Measurements from ENCODE around the gene CSMD2.

Gene CSMD2

DNA sequence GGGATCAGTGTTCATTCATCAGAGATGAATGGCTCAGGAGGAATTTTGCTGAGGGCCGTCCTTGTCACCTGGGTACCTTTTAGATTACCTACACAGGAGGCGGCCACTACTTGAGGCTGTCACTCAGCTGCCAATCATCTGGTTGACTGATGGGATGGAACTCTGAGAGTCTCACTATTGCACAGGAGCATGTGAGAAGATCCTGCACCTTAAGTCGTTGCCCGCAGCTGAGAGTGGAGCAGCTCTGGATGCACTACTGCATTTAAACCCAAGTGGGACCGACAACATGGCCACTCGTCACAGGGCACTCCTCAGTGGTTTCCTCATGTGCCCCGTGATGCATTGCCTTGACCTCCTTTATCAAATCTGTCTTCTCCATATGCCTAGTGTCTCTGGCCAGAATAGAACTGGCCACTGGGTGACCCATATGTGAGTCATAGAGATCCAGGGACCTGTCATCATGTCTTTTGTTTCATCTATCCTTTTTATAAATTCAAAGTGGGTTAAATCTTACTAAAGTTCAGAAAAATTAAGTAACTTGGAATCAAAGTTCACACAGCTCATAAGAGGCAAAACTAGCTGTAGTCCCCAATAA, 527.1 kb downstream of the CSMD2 start:
- Histone ChIP-seq H3K4me1 (ENCODE audit: insufficient read depth, insufficient read length) (peaks cover 10% of the 10 kb centered on the region), H3K27me3 (ENCODE audit: insufficient read depth, insufficient read length) (peaks cover 15% of the 10 kb centered on the region), H3K36me3 (ENCODE audit: insufficient read depth, insufficient read length, low read length) (no peaks in the 10 kb centered on the region), H3K9ac (ENCODE audit: insufficient read length, low read depth) (no peak overlapping the region), H3K4me3 (ENCODE audit: insufficient read length, low read depth) (no peak overlapping the region), H3K9me3 (ENCODE audit: insufficient read depth, low read length) (peaks cover 11% of the 10 kb centered on the region; the same call in 1 of the 2 replicates)
- no peak for TF ChIP-seq YY1 (IDR thresholded peaks at IDR 0.05; ENCODE audit: insufficient read depth, insufficient read length)
- no peak for TF ChIP-seq ZNF274 (IDR thresholded peaks at IDR 0.05; ENCODE audit: low read depth, low read length)
- no peak for TF ChIP-seq SUZ12 (IDR thresholded peaks at IDR 0.05; ENCODE audit: extremely low read depth, insufficient read depth, insufficient read length)
- DNase-seq (ENCODE audit: low read depth, low spot score): no peak

DNA sequence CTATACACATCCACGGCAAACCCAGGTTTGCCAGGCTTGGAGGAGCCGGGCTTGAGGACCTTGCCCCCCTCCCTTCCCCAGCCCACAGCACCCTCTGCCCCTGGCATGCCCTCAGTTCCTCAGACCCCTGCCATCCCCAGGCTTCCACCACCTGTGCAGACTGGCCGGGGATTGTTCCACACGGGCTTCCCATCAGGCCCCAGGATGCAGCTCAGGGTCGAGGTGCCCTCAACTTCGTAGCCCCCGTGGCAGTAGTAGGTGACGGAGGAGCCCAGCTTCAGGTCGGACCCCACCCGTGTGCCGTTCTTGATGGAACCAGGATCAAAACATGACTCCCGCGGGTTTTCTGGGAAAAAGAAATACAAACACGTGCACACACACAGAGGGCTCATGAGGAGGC, 528.8 kb downstream of the CSMD2 start:
- Histone ChIP-seq H3K4me3 (ENCODE audit: insufficient read length, low read depth) (no peak overlapping the region), H3K27me3 (ENCODE audit: insufficient read depth, insufficient read length) (peaks cover 15% of the 10 kb centered on the region), H3K36me3 (ENCODE audit: insufficient read depth, insufficient read length, low read length) (no peaks in the 10 kb centered on the region), H3K9ac (ENCODE audit: insufficient read length, low read depth) (no peak overlapping the region), H3K9me3 (ENCODE audit: insufficient read depth, low read length) (peaks cover 11% of the 10 kb centered on the region; the same call in 1 of the 2 replicates), H3K4me1 (ENCODE audit: insufficient read depth, insufficient read length) (peaks cover 10% of the 10 kb centered on the region)
- no peak for TF ChIP-seq ZNF274 (IDR thresholded peaks at IDR 0.05; ENCODE audit: low read depth, low read length)
- no peak for TF ChIP-seq SUZ12 (IDR thresholded peaks at IDR 0.05; ENCODE audit: extremely low read depth, insufficient read depth, insufficient read length)
- no peak for TF ChIP-seq YY1 (IDR thresholded peaks at IDR 0.05; ENCODE audit: insufficient read depth, insufficient read length)
- DNase-seq (ENCODE audit: low read depth, low spot score): no peak

DNA sequence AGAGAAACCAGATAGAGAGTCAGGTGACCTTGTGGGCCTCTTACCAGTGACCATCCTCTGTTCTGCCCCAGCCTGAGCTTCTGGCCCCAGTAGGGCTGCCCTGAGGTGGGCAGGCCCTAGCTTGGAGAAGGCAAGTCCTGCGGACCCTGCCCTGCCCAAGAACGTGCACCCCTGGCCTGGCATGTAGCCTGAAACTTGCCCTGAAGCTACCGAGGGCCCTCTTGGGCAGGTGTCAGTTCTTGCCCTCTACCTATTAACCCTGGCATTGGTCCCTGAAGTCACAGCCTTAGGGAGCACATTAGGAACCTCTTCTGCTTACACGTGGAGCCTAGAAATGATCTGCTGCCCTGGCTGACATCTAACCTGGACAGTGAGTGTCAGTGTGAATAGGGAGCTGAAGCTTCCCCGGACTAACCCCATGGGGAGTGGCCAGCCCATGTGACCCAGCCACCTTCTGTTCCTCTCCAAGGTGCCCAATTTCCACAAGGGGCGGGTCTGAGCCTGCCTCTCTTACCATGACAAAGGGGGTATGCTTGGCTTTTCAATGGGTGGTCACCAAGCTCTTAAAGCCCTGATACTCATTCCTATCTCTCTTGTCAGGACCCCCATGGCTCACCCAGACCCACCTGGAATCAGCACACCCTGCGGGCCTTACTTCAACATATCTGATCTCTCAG, 529.6 kb downstream of the CSMD2 start:
- Histone ChIP-seq H3K4me3 (ENCODE audit: insufficient read length, low read depth) (no peak overlapping the region), H3K9ac (ENCODE audit: insufficient read length, low read depth) (no peak overlapping the region), H3K36me3 (ENCODE audit: insufficient read depth, insufficient read length, low read length) (no peaks in the 10 kb centered on the region), H3K9me3 (ENCODE audit: insufficient read depth, low read length) (peaks cover 11% of the 10 kb centered on the region; the same call in 1 of the 2 replicates), H3K27me3 (ENCODE audit: insufficient read depth, insufficient read length) (peaks cover 15% of the 10 kb centered on the region), H3K4me1 (ENCODE audit: insufficient read depth, insufficient read length) (peaks cover 10% of the 10 kb centered on the region)
- peak; percentile 60 for DNase-seq (ENCODE audit: low read depth, low spot score)
- TF ChIP-seq ZNF274 (IDR thresholded peaks at IDR 0.05; ENCODE audit: low read depth, low read length) (no peak), YY1 (IDR thresholded peaks at IDR 0.05; ENCODE audit: insufficient read depth, insufficient read length) (no peak), SUZ12 (IDR thresholded peaks at IDR 0.05; ENCODE audit: extremely low read depth, insufficient read depth, insufficient read length) (no peak)

DNA sequence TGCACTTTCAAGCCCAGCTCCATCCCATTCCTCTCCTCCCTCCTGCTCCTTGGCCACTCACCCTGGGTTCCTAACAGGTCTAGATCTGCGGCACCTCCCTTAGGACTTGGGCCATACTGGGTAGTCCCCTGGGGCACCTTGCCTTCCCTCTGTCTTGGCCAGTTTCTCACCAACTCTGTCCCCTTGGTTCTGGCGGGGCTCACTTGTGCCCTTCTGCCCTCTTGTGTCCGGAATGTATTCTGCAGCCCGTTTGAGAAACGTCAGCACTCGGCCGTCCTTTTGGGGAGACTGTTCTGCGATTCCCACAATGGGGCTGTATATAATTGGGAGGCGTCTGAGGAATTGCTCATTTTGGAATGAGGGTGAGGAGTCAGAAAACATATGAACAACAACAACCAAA, 530.2 kb downstream of the CSMD2 start:
- H3K4me1 ChIP-seq (ENCODE audit: insufficient read depth, insufficient read length): peaks cover 10% of the 10 kb centered on the region
- peaks cover 11% of the 10 kb centered on the region; the same call in 1 of the 2 replicates for H3K9me3 ChIP-seq (ENCODE audit: insufficient read depth, low read length)
- no peaks in the 10 kb centered on the region for H3K36me3 ChIP-seq (ENCODE audit: insufficient read depth, insufficient read length, low read length)
- no peak overlapping the region for H3K4me3 ChIP-seq (ENCODE audit: insufficient read length, low read depth)
- peak; percentile 57 for DNase-seq (ENCODE audit: low read depth, low spot score)
- H3K9ac ChIP-seq (ENCODE audit: insufficient read length, low read depth): no peak overlapping the region
- H3K27me3 ChIP-seq (ENCODE audit: insufficient read depth, insufficient read length): peaks cover 15% of the 10 kb centered on the region
- no peak for TF ChIP-seq YY1 (IDR thresholded peaks at IDR 0.05; ENCODE audit: insufficient read depth, insufficient read length)
- TF ChIP-seq ZNF274 (IDR thresholded peaks at IDR 0.05; ENCODE audit: low read depth, low read length): no peak
- TF ChIP-seq SUZ12 (IDR thresholded peaks at IDR 0.05; ENCODE audit: extremely low read depth, insufficient read depth, insufficient read length): no peak

DNA sequence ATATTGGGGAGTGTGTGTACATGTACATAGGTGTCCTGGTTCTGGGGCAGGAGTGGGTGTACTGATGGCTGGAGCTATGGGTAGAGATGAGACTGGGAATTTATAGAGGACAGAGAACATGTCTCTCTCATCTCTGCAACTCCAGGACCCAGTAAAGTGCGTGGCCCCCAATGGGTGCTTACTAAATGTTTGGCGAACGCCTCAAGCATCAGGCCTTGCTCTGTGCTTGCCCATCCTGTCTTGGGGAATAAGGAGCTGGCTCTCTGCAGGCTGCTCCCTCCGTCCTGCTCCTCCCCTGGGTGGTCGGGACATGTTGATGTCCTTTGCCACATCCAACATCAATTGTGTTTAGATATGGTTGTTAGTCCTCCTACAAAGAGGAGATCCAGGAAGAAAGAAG, 530.9 kb downstream of the CSMD2 start:
- peaks cover 15% of the 10 kb centered on the region for H3K27me3 ChIP-seq (ENCODE audit: insufficient read depth, insufficient read length)

DNA sequence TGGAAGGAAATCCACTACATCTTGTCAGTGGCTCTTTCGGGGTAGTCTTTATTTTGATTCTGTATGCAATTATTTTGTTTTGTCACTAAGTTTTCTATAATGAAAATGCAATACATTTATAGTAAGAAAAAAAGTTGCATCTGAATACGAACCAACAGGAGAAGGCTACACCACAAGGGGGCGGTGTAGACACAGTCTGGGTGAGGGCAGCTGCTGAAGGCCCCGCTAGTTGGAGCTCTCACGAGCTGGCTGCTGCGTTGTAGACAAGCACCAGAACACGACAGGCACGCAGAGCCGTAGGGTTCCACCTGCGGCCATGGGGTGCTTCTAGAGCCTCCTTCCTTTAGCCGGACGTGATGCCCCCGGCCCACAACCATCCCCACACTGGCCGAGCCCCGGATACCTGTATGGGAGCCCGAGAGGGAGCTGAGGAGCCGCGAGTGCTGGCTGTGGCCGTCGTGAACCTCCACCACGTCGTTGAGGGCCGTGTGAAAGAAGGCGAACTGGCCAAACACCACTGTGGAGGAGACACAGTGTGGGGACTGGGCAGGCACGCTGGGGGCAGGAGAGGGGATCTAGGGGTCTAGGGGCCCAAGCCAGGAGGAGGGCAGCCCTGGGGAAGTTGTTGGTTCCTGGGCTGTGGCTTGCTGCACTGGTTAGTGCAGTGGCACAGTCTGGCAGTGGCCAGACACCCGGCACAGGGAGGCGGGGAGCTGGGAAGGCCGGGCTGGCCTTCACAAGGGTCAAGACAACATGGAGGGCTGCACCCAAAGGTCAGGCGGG, 531.8 kb downstream of the CSMD2 start:
- peak; percentile 96 for DNase-seq (ENCODE audit: low read depth, low spot score)
- H3K36me3 ChIP-seq (ENCODE audit: insufficient read depth, insufficient read length, low read length): no peaks in the 10 kb centered on the region
- H3K9me3 ChIP-seq (ENCODE audit: insufficient read depth, low read length): peaks cover 11% of the 10 kb centered on the region; the same call in 1 of the 2 replicates
- H3K4me3 ChIP-seq (ENCODE audit: insufficient read length, low read depth): no peak overlapping the region
- H3K4me1 ChIP-seq (ENCODE audit: insufficient read depth, insufficient read length): peaks cover 10% of the 10 kb centered on the region
- peaks cover 15% of the 10 kb centered on the region for H3K27me3 ChIP-seq (ENCODE audit: insufficient read depth, insufficient read length)
- TF ChIP-seq ZNF274 (IDR thresholded peaks at IDR 0.05; ENCODE audit: low read depth, low read length) (no peak), YY1 (IDR thresholded peaks at IDR 0.05; ENCODE audit: insufficient read depth, insufficient read length) (no peak), SUZ12 (IDR thresholded peaks at IDR 0.05; ENCODE audit: extremely low read depth, insufficient read depth, insufficient read length) (no peak)
- H3K9ac ChIP-seq (ENCODE audit: insufficient read length, low read depth): no peak overlapping the region

More for the DNA sequence above, 530.9 kb downstream of the CSMD2 start:
- no peaks in the 10 kb centered on the region for H3K36me3 ChIP-seq (ENCODE audit: insufficient read depth, insufficient read length, low read length)
- H3K4me1 ChIP-seq (ENCODE audit: insufficient read depth, insufficient read length): peaks cover 10% of the 10 kb centered on the region
- H3K9me3 ChIP-seq (ENCODE audit: insufficient read depth, low read length): peaks cover 11% of the 10 kb centered on the region; the same call in 1 of the 2 replicates
- no peak overlapping the region for H3K9ac ChIP-seq (ENCODE audit: insufficient read length, low read depth)
- no peak for TF ChIP-seq YY1 (IDR thresholded peaks at IDR 0.05; ENCODE audit: insufficient read depth, insufficient read length)
- no peak for TF ChIP-seq ZNF274 (IDR thresholded peaks at IDR 0.05; ENCODE audit: low read depth, low read length)
- TF ChIP-seq SUZ12 (IDR thresholded peaks at IDR 0.05; ENCODE audit: extremely low read depth, insufficient read depth, insufficient read length): no peak
- no peak overlapping the region for H3K4me3 ChIP-seq (ENCODE audit: insufficient read length, low read depth)
- no peak for DNase-seq (ENCODE audit: low read depth, low spot score)

All from NT2/D1 (cell line).